NT2/D1 (cell line): ENCODE measurements around the gene SNX27.

Experiments used
- SUZ12 ChIP-seq: IDR thresholded peaks from 2 replicates; pipeline ENCODE4 v1.6.1; 2011; ENCODE audit not compliant: insufficient read length, insufficient read depth; ENCODE audit errors: extremely low read depth
- YY1 ChIP-seq: IDR thresholded peaks from 2 replicates; pipeline ENCODE4 v1.6.1; 2011; ENCODE audit not compliant: insufficient read length, insufficient read depth
- ZNF274 ChIP-seq: IDR thresholded peaks from 2 replicates; pipeline ENCODE4 v1.6.1; 2011; ENCODE audit warnings: mild to moderate bottlenecking, low read depth, low read length

GRCh38 chr1:151710187-151710840, 98.5 kb downstream of the SNX27 start:
- no peak for TF ChIP-seq ZNF274
- TF ChIP-seq YY1, result no peak
- no peak for TF ChIP-seq SUZ12
